Measurements from ENCODE around the gene CACNA1B. TPM values are rescaled to one million over a fixed set of nuclear protein-coding genes. Genes with fewer than 3 reads are reported as not detected.

Gene CACNA1B
- total RNA-seq, 2 donors from 2014 or later = 3.6 to 7.9 TPM

DNA sequence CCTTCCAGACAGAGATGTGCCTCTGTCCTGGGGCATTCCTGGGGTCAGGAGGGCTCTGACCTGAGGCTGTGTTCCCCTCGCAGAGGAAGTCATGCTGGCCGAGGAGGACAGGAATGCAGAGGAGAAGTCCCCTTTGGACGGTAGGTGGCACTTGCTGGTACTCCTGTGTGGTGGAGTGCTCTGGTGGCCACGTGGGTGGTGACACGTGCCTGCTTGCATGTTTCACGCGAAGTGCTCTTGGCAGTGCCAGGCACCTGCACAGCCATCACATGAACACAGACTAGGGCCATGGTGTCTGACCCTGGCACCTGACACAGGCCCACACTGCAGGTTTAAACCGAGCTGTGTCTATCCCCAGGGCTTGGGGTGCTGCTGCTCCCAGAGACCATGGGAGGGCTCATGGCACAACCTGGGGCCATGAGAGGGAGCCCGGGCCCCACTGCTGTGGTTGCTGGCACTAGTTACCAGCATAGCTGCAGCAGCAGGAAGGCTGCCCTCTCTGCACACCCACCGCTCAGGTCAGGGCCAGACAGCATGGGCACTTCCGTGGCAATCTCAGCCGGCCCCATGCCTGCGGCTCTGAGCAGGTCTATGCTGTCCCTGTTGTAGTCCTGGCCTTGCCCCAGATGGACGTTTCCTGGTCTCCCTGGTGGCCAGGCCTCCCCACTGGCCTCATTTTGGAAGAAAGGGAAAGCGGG lies 79.3 kb downstream of the CACNA1B start:
- no peak overlapping the region for H3K4me3 Mint-ChIP-seq
- H3K27ac Mint-ChIP-seq = no peak overlapping the region
- Histone ChIP-seq H3K36me3 (ENCODE audit: control insufficient read depth, insufficient read depth, low read length) (no peaks in the 10 kb centered on the region), H3K4me3 (ENCODE audit: low read length) (no peak overlapping the region), H3K27me3 (ENCODE audit: control insufficient read depth, insufficient read depth, low read length, poor library complexity, severe bottlenecking) (no peaks in the 10 kb centered on the region), H3K9me3 (ENCODE audit: control insufficient read depth, low read length) (peaks cover 9% of the 10 kb centered on the region), H3K9ac (ENCODE audit: extremely low read depth, low read length, poor library complexity, severe bottlenecking) (no peak overlapping the region), H3K4me1 (ENCODE audit: control insufficient read depth, insufficient read depth, low read length) (no peaks in the 10 kb centered on the region), H3K27ac (ENCODE audit: low read depth, low read length) (no peak overlapping the region)
- H3K9me3 Mint-ChIP-seq = no peaks in the 10 kb centered on the region
- no peaks in the 10 kb centered on the region for H3K4me1 Mint-ChIP-seq
- no peaks in the 10 kb centered on the region for H3K27me3 Mint-ChIP-seq (ENCODE audit: insufficient read depth)
- DNase-seq = no peak
- TF ChIP-seq, protein P1, sequence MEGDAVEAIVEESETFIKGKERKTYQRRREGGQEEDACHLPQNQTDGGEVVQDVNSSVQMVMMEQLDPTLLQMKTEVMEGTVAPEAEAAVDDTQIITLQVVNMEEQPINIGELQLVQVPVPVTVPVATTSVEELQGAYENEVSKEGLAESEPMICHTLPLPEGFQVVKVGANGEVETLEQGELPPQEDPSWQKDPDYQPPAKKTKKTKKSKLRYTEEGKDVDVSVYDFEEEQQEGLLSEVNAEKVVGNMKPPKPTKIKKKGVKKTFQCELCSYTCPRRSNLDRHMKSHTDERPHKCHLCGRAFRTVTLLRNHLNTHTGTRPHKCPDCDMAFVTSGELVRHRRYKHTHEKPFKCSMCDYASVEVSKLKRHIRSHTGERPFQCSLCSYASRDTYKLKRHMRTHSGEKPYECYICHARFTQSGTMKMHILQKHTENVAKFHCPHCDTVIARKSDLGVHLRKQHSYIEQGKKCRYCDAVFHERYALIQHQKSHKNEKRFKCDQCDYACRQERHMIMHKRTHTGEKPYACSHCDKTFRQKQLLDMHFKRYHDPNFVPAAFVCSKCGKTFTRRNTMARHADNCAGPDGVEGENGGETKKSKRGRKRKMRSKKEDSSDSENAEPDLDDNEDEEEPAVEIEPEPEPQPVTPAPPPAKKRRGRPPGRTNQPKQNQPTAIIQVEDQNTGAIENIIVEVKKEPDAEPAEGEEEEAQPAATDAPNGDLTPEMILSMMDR (conservative IDR thresholded peaks at IDR 0.05) = no peak
- H3K36me3 Mint-ChIP-seq (ENCODE audit: low read depth) = peaks cover 4% of the 10 kb centered on the region
- WGBS, 2 experiments (ENCODE audit: insufficient coverage in 1 of 2, insufficient read length in 1 of 2) = 78 to 91% methylated on average over 9 to 15 of the region's 15 CpGs

DNA sequence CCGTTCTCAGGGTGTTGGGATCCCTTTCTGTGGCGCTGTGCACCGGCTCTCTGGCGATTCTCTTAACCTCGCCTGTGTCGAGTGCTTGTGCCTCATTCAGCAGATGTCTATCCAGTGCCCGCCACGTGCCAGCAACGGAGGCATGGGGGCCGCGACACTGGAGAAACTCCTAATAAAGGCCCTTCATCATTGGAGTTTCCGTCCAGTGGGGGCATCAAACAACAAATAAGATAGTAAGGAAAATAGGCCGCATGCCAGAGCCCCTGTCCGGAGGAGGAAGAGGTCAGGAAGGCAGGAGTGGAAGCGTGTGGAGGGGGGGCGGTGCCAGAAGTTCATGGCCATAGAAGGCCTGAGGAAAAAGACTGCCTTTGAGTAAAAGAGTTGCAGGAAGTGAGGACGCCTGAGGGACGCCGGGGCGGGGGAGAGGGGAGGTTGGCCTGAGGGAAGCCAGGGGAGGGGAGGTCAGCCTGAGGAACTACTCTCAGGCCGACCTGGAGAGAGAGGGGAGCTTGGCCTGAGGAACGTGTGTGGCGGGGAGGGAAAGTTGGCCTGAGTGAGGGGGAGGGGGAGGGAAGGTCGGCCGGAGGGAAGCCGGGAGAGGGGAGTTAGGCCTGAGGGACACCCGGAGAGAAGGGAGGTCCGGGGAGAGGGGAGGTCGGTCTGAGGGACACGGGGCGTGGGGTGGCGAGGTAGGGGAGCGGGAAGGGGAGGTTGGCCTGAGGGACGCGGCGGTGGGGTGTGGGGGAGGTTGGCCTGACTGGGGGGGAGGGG lies 82.2 kb downstream of the CACNA1B start:
- no peaks in the 10 kb centered on the region for H3K4me1 Mint-ChIP-seq
- Histone ChIP-seq H3K4me3 (ENCODE audit: low read length) (no peak overlapping the region), H3K36me3 (ENCODE audit: control insufficient read depth, insufficient read depth, low read length) (no peaks in the 10 kb centered on the region), H3K9ac (ENCODE audit: extremely low read depth, low read length, poor library complexity, severe bottlenecking) (no peak overlapping the region), H3K4me1 (ENCODE audit: control insufficient read depth, insufficient read depth, low read length) (no peaks in the 10 kb centered on the region), H3K27me3 (ENCODE audit: control insufficient read depth, insufficient read depth, low read length, poor library complexity, severe bottlenecking) (no peaks in the 10 kb centered on the region), H3K27ac (ENCODE audit: low read depth, low read length) (no peak overlapping the region), H3K9me3 (ENCODE audit: control insufficient read depth, low read length) (peaks cover 29% of the 10 kb centered on the region)
- no peaks in the 10 kb centered on the region for H3K27me3 Mint-ChIP-seq (ENCODE audit: insufficient read depth)
- no peak overlapping the region for H3K27ac Mint-ChIP-seq
- peaks cover 9% of the 10 kb centered on the region for H3K9me3 Mint-ChIP-seq
- peaks cover 11% of the 10 kb centered on the region for H3K36me3 Mint-ChIP-seq (ENCODE audit: low read depth)
- no peak overlapping the region for H3K4me3 Mint-ChIP-seq
- TF ChIP-seq, protein P1 (conservative IDR thresholded peaks at IDR 0.05) = no peak
- 84 to 90% methylated on average over 13 to 35 of the region's 36 CpGs for WGBS, 2 experiments (ENCODE audit: insufficient coverage in 1 of 2, insufficient read length in 1 of 2)
- DNase-seq = no peak

DNA sequence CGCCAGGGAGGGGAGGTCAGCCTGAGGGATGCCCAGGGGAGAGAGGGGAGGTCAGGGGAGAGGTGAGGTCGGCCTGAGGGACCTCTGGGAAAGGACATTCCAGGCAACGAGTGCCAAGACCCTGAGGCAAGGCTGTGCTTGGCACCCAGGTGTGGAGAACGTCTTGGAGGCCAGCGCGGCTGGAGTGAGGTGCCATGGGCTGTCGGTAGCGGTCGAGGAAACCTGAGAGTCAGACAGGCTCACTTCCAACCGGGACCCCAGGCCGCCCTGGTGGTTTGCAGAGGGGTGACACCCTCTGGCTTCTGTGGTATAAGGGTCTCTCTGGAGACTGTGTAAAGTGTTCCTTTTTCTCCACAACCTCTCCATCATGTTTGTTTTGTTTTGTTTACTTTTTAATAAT lies 82.9 kb downstream of the CACNA1B start:
- H3K9me3 ChIP-seq (ENCODE audit: control insufficient read depth, low read length) = peaks cover 32% of the 10 kb centered on the region
- peak; percentile 71 for DNase-seq
- TF ChIP-seq, protein P1 (conservative IDR thresholded peaks at IDR 0.05) = peak; percentile 72
- H3K9ac ChIP-seq (ENCODE audit: extremely low read depth, low read length, poor library complexity, severe bottlenecking) = no peak overlapping the region
- no peak overlapping the region for H3K27ac Mint-ChIP-seq
- no peaks in the 10 kb centered on the region for H3K4me1 Mint-ChIP-seq
- 69 to 79% methylated on average over 4 to 11 of the region's 11 CpGs for WGBS, 2 experiments (ENCODE audit: insufficient coverage in 1 of 2, insufficient read length in 1 of 2)
- H3K36me3 ChIP-seq (ENCODE audit: control insufficient read depth, insufficient read depth, low read length) = no peaks in the 10 kb centered on the region
- H3K27me3 ChIP-seq (ENCODE audit: control insufficient read depth, insufficient read depth, low read length, poor library complexity, severe bottlenecking) = no peaks in the 10 kb centered on the region
- peaks cover 11% of the 10 kb centered on the region for H3K36me3 Mint-ChIP-seq (ENCODE audit: low read depth)
- H3K27ac ChIP-seq (ENCODE audit: low read depth, low read length) = no peak overlapping the region
- peaks cover 9% of the 10 kb centered on the region for H3K9me3 Mint-ChIP-seq
- no peak overlapping the region for H3K4me3 ChIP-seq (ENCODE audit: low read length)
- H3K4me1 ChIP-seq (ENCODE audit: control insufficient read depth, insufficient read depth, low read length) = no peaks in the 10 kb centered on the region
- H3K4me3 Mint-ChIP-seq = no peak overlapping the region
- no peaks in the 10 kb centered on the region for H3K27me3 Mint-ChIP-seq (ENCODE audit: insufficient read depth)

Measured in endodermal cell (in vitro differentiated cells).